IPS-20b (cell line): Measurements from ENCODE around the gene NAT9.

Experiments used
- H3K27ac ChIP-seq: one replicate; pipeline ENCODE4 v1.5.1; 2013; ENCODE audit warnings: low read length
- H3K27me3 ChIP-seq: 2 replicates; pipeline ENCODE4 v1.6.1; 2013; ENCODE audit warnings: mild to moderate bottlenecking, low read length, inconsistent platforms; ENCODE audit not compliant: insufficient read depth
- H3K36me3 ChIP-seq: 2 replicates; pipeline ENCODE4 v1.6.1; 2013; ENCODE audit warnings: low read depth, mild to moderate bottlenecking, inconsistent platforms, low read length, moderate library complexity; ENCODE audit not compliant: insufficient read depth
- H3K4me1 ChIP-seq: 2 replicates; pipeline ENCODE4 v1.6.1; 2013; ENCODE audit warnings: mild to moderate bottlenecking, control low read depth, inconsistent platforms, low read length, moderate library complexity; ENCODE audit not compliant: insufficient read depth
- H3K4me3 ChIP-seq: 2 replicates; pipeline ENCODE4 v1.5.1; 2013; ENCODE audit warnings: mild to moderate bottlenecking, low read length, inconsistent platforms
- H3K9ac ChIP-seq: 2 replicates; pipeline ENCODE4 v1.6.1; 2013; ENCODE audit warnings: low read depth, mild to moderate bottlenecking, inconsistent platforms, low read length, moderate library complexity
- H3K9me3 ChIP-seq: 2 replicates; pipeline ENCODE4 v1.6.1; 2013; ENCODE audit warnings: mild to moderate bottlenecking, low read depth, low read length, inconsistent platforms; ENCODE audit not compliant: insufficient read depth

The NAT9 gene

DNA sequence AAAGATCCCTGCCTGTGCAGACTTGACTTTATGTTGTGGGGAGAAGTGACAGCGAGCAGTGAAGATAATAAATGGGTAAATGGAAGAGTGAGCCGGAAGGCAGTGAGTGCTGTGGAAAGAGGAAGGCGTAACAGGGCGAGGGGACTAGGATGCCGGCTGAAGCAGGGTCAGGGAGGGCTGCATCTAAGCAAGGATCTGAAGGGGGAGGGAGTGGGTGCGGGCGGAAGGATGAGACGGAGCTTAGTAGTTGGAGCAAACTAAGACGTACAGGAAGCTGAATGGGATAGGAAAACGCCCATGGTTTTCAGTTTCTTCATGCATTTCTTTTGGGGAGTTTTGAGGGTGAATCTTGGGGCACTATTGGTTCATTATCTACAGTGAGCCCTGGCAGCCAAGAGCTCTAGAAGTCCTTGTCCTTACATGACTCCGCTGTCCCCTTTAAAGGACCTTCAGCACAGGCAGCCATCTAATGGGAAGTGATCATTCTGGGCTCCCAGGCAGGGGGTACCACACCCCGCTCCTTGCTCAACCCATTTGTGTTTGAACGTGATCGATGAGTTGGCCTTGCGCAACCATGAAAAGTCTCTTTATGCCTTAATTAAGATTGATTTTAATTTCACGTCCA is 10.4 kb upstream of the NAT9 start:
- no peak overlapping the region for H3K9ac ChIP-seq
- H3K36me3 ChIP-seq: peaks cover 51% of the 10 kb centered on the region; the same call in 1 of the 2 replicates
- no peaks in the 10 kb centered on the region for H3K27me3 ChIP-seq
- H3K4me1 ChIP-seq: peaks cover 6% of the 10 kb centered on the region; the same call in 1 of the 2 replicates
- H3K4me3 ChIP-seq: no peak overlapping the region
- H3K27ac ChIP-seq: no peak overlapping the region
- no peaks in the 10 kb centered on the region for H3K9me3 ChIP-seq

DNA sequence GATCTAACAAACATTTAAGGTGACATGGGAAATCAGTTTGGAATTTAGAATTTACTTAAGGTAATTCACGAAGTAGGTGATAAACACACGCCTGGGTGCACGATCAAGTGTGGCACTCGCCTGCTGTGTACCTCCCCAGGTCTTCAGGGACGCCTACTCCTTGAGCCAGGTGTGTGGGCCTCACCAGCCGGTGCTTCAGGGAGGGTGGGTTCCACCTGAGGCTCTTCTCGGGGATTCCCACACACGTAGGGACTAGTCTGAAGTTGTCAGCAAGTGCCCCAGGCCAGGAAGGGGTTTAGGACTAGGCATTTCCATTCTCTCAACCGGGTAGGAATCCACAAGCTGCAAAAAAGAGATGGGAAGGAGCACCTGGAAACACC is 9.8 kb upstream of the NAT9 start:
- Histone ChIP-seq H3K4me3 (no peak overlapping the region), H3K4me1 (peaks cover 6% of the 10 kb centered on the region; the same call in 1 of the 2 replicates), H3K27ac (no peak overlapping the region), H3K9me3 (no peaks in the 10 kb centered on the region), H3K36me3 (peaks cover 48% of the 10 kb centered on the region; the same call in 1 of the 2 replicates), H3K27me3 (no peaks in the 10 kb centered on the region), H3K9ac (no peak overlapping the region)

DNA sequence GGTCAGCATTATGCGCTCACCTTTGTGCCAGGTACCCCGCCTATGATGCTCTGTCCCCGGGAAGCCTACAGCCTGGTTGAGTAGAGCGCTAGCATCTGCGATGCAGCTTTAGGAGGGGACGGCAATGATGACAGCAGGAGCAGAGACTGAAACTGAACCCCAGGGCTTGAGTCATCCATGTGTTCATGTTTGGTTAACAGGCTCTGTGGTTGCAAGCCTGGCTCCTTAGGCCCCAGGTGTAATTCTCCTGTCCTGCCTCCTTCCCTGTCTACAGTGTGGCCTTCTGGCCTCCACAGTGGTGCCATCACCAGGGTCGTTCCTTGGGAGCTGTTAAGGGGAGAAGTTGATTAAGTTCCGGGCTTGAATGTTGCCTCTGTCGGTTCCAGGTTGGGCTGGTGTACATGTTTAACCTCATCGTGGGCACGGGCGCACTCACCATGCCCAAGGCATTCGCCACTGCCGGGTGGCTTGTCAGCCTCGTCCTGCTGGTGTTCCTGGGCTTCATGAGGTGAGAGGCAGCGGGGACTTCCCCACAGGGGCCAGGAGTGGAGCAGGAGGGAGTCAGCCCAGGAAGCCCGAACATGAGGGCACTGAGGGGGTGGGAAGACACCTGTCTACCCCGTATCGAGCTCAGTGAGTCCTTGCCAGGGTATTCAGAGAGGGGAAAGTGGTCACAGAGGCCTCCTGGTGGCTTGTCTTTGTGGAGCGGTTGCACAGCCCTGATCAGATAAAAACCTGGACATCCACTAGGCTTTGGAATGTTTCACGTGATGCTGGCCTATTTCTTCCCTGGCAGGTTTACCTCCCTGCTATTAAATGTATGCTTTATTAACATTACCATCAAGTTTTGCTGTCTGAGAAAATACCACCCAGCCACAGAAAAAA is 9.2 kb upstream of the NAT9 start:
- Histone ChIP-seq H3K9ac (no peak overlapping the region), H3K27ac (no peak overlapping the region), H3K4me1 (peaks cover 6% of the 10 kb centered on the region; the same call in 1 of the 2 replicates), H3K36me3 (peaks cover 41% of the 10 kb centered on the region; the same call in 1 of the 2 replicates), H3K4me3 (no peak overlapping the region), H3K9me3 (no peaks in the 10 kb centered on the region), H3K27me3 (no peaks in the 10 kb centered on the region)

DNA sequence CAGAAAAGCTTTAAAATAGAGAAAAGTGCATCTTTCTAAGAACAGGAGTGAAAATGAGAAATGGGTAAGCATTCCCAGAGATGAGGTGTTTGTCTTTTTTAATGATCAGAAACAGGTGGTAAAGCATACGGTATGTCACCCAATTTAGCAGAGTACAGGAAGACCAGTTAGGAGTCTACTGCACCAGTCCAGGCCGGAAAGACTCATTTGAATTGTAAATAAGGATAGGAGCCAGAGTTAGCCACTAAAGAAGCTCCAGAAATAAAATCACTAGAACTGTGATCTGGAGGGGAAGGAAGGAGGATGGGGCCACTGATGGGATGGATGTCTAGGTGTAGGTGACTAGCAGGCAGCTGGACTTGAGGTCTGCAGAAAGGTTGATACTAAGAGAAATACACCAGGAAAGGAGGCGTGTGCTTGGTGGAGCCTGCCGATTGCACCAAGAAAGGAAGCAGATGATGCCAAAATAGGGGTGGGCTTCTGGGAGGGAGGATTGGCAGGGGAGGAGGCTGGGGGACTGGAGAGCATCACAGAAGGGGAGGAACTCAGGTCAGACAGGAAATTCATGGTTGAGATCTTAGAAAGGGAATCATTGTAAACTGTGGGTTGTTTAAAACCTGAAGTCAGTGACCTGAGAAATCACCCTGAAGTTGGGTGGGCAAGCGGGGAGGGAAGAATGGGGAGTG is 8.1 kb upstream of the NAT9 start:
- H3K4me3 ChIP-seq: no peak overlapping the region
- H3K36me3 ChIP-seq: peaks cover 41% of the 10 kb centered on the region; the same call in 1 of the 2 replicates
- no peak overlapping the region for H3K27ac ChIP-seq

DNA sequence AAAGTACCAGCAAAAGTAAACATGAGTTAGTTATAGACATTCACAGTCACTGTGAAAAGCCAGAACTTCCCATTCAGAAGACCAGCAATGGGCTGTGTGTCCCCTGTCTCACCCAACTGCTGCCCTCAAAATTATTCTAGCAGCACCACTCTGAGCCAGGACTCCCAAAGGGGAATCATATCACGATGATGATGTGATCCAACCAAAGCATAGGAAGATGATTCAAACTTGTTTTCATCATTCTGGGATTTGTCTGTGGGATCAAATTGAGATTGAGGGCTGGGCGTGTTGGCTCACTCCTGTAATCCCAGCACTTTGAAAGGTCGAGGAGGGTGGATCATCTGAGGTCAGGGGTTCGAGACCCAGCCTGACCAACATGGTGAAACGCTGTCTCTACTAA is 6.4 kb upstream of the NAT9 start:
- Histone ChIP-seq H3K27ac (no peak overlapping the region), H3K27me3 (no peaks in the 10 kb centered on the region), H3K36me3 (peaks cover 35% of the 10 kb centered on the region; the same call in 1 of the 2 replicates), H3K9me3 (no peaks in the 10 kb centered on the region), H3K4me3 (no peak overlapping the region), H3K4me1 (peaks cover 6% of the 10 kb centered on the region; the same call in 1 of the 2 replicates), H3K9ac (no peak overlapping the region)

More for the DNA sequence above, 8.1 kb upstream of the NAT9 start:
- Histone ChIP-seq H3K4me1 (peaks cover 6% of the 10 kb centered on the region; the same call in 1 of the 2 replicates), H3K9ac (no peak overlapping the region; the same call in 1 of the 2 replicates), H3K27me3 (no peaks in the 10 kb centered on the region), H3K9me3 (no peaks in the 10 kb centered on the region)

DNA sequence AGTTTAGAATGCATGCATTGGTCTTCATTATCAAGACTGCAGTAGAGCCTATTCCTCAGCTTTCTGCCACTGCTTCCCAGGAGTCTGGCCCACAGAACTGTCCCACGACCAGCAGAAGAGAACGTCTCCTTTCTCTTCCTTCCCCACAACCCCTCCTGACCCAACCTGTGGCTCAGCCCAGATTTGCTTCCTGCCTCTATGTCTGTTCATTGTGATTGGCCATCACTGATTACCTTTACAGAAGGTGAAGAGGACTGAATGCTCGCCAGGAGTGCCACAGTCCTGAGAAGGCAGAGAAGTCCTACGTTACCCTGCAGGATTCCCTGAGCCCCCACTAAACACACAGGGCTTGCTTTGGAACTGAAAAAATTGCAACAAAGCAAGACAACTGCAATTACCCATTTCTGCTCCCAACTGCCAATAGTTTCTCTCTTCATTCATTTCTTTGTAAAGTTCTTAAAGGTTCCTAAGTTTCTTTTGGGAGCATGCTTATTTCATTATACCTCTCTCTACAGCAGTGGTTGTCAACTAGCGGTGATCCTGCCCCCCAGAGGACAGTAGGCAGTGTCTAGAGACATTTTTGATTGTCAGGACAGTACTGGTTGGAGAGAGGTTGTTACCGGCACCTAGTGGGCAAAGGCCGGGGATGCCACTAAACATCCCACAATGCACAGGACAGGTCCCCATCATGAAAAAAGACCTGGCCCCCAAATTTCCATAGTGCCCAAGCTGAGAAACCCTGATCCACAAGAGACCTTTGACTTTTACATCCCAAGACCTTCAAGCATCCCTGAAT is 4.5 kb upstream of the NAT9 start:
- no peak overlapping the region for H3K27ac ChIP-seq
- peaks cover 28% of the 10 kb centered on the region; the same call in 1 of the 2 replicates for H3K36me3 ChIP-seq
- no peaks in the 10 kb centered on the region for H3K9me3 ChIP-seq
- no peaks in the 10 kb centered on the region for H3K27me3 ChIP-seq
- no peak overlapping the region for H3K4me3 ChIP-seq
- no peak overlapping the region for H3K9ac ChIP-seq
- peaks cover 6% of the 10 kb centered on the region; the same call in 1 of the 2 replicates for H3K4me1 ChIP-seq

DNA sequence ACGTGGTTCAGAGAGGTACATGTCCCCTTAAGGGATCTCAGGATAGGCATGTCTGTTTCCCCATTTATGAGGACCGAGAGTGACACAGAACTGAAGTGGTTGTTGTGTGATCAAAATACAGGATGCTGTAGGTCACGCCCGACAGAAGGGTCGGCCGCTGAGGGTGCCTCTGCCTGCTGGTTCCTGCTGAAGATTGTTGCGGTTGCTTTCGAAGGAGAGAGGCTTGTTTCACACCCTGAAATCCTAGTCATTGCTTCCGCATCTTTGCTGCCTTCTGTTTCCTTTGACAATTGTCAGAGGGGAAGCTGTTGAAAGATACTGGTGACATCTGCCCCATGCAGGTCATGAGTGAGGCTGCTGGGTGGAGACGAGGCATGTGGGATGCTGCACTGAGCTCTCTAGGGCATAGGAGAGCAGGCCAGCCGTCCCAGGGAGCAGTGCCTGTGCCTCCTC is 3.8 kb upstream of the NAT9 start:
- H3K9ac ChIP-seq: no peak overlapping the region
- H3K36me3 ChIP-seq: peaks cover 21% of the 10 kb centered on the region; the same call in 1 of the 2 replicates
- H3K27ac ChIP-seq: no peak overlapping the region
- H3K9me3 ChIP-seq: no peaks in the 10 kb centered on the region
- H3K4me1 ChIP-seq: peaks cover 6% of the 10 kb centered on the region; the same call in 1 of the 2 replicates
- H3K27me3 ChIP-seq: no peaks in the 10 kb centered on the region
- H3K4me3 ChIP-seq: no peak overlapping the region

DNA sequence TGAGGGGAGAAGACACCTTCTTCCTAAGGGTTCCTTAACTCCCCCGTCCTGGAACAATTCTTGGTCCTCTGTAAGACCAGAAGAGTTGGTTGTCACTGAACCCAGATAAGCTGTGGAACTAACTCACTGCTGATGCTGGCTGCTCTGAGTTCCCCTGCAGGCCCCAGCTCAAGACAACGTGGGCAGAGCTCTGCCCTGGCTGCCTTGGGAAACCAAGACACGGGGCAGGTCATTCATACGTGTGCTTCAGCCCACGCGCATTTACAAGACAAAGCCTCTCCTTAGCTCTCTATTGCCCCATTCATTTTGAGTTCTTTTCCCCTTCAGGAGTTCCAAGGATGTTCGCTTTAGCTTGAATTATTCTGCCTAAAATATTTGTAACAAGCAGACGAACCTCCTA is 3.4 kb upstream of the NAT9 start:
- Histone ChIP-seq H3K4me3 (no peak overlapping the region), H3K27me3 (no peaks in the 10 kb centered on the region), H3K36me3 (peaks cover 19% of the 10 kb centered on the region; the same call in 1 of the 2 replicates), H3K9me3 (no peaks in the 10 kb centered on the region), H3K4me1 (peaks cover 6% of the 10 kb centered on the region; the same call in 1 of the 2 replicates), H3K27ac (no peak overlapping the region), H3K9ac (no peak overlapping the region)

DNA sequence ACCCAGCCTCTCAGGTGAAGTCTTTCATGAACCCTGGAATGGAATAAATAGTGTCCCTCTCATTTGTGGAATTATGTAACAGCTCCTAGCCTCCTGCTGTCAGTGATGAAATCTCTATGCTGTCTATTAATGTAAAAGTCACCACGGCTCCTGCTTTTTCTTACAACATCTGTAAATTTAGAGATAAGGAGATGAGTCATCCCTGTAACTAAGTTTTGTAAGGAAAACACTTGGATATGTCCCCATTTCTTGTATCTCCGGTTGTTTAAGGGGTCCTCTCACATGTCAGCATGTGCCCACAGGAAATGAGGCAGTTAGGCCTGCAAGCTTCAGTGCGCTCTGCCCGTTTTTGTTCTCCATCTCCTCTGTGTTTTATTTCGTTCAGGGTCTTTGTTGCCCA is 2.8 kb upstream of the NAT9 start:
- no peaks in the 10 kb centered on the region for H3K27me3 ChIP-seq
- peaks cover 22% of the 10 kb centered on the region for H3K36me3 ChIP-seq
- no peak overlapping the region for H3K27ac ChIP-seq
- H3K4me3 ChIP-seq: no peak overlapping the region
- no peaks in the 10 kb centered on the region for H3K9me3 ChIP-seq
- no peak overlapping the region for H3K9ac ChIP-seq
- peaks cover 5% of the 10 kb centered on the region; the same call in 1 of the 2 replicates for H3K4me1 ChIP-seq

DNA sequence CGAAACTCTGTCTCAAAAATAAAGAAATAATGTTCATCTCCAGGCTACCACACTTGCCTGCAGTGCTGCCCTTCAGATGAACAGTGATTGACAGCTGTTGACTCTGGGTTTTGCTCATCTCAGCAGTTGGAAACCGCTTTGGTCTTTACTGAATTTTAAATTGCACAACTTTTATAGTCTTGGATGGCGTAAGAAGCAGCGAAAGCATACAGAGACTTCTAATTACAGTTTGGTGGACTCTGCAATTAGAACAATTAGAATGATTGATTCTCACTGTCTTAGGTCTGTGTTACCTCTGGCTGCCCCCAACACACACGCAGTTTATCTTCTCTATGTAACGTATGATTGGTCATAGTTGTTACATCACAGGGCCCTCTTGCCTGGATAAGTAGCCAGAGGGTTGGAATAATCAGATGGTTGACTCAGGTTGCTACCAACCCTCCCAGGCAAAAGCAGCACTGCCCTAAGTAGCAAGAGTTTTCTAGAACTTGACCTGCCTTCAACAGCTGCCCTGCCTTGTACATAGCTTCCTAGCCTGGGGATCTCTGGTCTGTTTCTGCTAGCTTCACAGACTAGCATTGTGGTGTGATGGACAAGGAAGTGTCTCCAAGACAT is 1.9 kb upstream of the NAT9 start:
- Histone ChIP-seq H3K27me3 (no peaks in the 10 kb centered on the region), H3K36me3 (peaks cover 31% of the 10 kb centered on the region), H3K27ac (no peak overlapping the region), H3K9ac (no peak overlapping the region), H3K4me3 (no peak overlapping the region), H3K9me3 (no peaks in the 10 kb centered on the region), H3K4me1 (peaks cover under 1% of the 10 kb centered on the region; the same call in 1 of the 2 replicates)
